Uterus (tissue), 2 donors: ENCODE results near the gene DHRS3.

ENCODE experiments used
- CTCF ChIP-seq, 4 experiments: fragments of 200-600 bp in 2 of 4; fragments of 450-650 bp in 2 of 4; sonication (generic) in 2 of 4; IDR thresholded peaks; one replicate each; pipeline ENCODE4 v1.5.1; 2016 to 2019; ENCODE audit warnings: antibody characterized with exemption in 4 of 4, mild to moderate bottlenecking in 2 of 4, moderate library complexity in 1 of 4
- POLR2A ChIP-seq, 2 donors: fragments of 450-650 bp; IDR thresholded peaks; one replicate each; pipeline ENCODE4 v1.6.1; 2016; ENCODE audit warnings: antibody characterized with exemption in 2 of 2, mild to moderate bottlenecking in 1 of 2, moderate library complexity in 1 of 2

DNA sequence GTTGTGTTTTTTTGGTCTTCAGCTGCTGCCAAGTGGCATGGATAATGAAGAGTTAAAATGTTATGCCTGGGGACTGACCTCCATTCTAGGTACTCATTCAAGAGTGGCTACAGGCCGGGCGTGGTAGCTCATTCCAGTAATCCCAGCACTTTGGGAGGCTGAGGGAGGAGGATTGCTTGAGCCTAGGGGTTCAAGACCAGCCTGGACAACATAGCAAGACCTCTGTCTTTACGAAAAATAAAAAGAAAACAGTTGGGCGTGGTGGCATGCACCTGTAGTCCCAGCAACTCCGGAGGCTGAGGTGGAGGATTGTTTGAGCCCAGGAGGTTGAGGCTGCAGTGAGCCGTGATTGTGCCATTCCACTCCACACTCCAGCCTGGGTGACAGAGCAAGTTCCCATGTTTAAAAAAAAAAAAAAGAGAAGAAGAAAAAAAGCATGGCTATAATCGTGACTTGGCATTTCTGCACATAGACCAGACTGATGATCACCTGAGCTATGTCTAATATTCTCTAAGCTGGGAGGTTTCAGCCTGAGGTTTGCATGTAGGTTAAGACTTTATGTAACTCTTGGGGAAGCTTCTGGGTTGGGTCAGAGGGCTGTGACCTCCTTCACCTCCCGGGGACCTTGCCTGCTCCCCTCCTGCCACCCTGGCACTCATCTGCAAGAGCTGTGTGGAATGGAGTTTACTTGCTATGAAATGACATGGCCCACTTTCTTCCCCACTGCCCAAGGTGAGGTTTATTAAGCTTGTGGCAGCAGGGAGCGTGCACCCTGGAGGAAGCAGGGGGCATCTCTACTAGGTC is 51.3 kb downstream of the DHRS3 start:
- TF ChIP-seq POLR2A (IDR thresholded peaks at IDR 0.05) (no peak), CTCF (IDR thresholded peaks at IDR 0.05) (no peak)
